HG03135 (cell line): ENCODE measurements around the gene TOMM70.

Experiments
- ATAC-seq: cut with Tn5 transposase; IDR thresholded peaks from one replicate; pipeline ENCODE4 v1.9.1; 2021; ENCODE audit warnings: mild to moderate bottlenecking, moderate library complexity; ENCODE audit not compliant: unreplicated experiment

The TOMM70 gene

DNA sequence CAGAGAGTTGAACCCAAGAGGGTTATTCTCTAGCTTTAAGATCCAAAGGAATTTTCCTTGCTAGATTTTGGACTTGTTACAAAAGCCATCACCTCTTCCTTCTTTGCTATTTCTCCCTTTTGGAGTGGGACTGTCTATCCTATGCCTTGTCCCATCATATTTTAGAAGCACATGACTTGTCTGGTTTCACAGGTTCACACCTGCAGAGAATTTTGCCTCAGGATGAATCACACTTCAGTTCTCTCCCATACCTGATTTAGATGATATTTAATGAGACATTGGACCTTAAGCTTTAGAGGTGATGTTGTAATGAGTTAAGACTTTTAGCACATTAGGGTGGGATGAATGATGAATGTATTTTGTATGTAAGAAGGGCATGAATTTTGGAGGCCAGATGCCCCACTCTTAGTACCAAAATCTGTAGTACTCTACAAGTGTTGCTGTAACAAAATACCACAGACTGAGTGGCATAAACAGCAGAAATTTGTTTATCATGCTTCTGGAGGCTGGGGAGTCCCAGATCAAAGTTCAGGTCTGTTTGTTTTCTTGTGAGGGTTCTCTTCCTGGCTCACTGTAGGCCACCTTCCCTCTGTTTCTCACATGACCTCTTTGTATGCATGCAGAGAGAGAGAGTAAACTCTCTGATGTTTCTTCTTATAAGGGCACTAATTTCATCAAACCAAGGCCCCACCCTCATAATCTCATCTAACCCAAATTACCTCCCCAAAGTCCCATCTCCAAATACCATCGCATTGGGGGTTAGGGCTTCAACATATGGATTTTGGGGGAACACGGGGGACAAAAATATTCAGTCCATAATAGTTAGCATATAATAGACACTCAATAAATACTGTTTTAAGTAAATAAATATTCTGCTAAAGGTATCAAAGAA, 10.4 kb upstream of the TOMM70 start:
- ATAC-seq, result no peak

GRCh38 chr3:100407977-100408532, 7.2 kb upstream of the TOMM70 start:
- ATAC-seq, result no peak

DNA sequence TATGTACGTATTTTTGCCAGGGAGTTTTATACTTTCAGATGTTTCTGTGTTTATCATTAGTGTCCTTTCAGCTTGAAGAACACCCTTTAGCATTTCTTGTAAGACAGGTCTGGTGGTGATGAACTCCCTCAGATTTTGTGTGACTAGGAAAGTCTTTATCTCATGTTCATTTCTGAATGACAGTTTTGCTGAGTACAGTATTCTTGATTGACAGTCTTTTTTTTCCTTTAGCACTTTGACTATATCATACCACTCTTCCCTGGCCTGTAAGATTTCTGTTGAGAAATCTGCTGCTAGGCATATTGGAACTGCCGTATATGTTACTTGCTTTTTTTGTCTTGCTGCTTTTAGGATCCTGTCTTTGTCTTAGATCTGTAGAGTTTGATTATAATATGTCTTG, 6.3 kb upstream of the TOMM70 start:
- ATAC-seq, result no peak

DNA sequence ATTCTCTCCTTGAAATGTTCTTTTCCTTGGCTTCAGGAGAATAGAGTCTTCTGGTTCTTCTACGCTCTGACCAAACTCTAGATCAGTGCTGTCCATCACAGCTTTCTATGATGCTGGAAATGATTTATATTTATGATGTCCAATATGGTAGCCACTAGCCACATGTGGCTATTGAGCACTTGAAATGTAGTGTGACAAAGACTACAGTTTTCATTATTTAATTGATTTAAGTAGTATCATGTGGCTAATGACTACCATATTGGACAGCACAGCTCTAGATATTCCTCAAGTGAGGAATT, 3.3 kb upstream of the TOMM70 start:
- no peak for ATAC-seq

GRCh38 chr3:100403362-100404249, 2.7 kb upstream of the TOMM70 start:
- no peak for ATAC-seq

GRCh38 chr3:100402891-100403290, 2.0 kb upstream of the TOMM70 start:
- no peak for ATAC-seq

DNA sequence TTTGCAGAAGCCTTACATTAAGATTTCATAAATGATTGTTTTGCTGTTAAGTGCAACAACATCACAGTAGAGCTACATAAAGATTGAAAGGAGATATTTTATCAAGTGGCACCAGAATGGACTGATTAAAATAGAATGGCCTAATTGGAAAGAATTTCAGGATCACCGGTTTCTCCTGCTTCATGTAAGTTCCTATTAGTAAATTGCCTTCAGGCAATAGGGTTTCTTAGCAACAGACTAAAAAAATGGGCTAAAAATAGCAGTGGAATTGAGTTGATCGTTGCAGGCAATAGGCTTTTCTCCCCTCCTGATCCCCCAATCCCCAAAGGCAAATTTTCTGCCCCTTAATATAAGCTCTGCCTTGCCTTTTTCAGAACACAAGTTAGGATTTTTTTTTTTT, 1.4 kb upstream of the TOMM70 start:
- no peak for ATAC-seq

GRCh38 chr3:100401674-100402041, 769 bp upstream of the TOMM70 start:
- ATAC-seq, result peak; percentile 15

DNA sequence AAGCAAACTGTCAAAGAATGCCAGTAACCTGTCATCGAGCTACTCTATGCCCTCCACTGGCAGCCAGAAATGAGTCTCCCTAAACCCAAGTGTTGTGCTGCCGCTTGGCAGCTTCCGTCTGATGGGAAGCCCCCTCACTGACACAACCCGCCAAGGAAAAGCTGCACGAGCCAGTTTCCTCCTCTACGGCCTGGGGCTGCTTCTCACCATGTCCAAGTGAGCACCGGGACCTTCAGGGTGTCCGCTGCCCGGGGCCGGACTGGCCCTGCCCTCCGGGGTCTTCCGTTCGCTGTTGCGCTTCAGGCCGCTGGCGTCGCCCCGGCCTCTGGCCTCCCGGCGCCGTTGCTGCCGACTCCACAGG, 490 bp downstream of the TOMM70 start:
- ATAC-seq, result peak; percentile 25

DNA sequence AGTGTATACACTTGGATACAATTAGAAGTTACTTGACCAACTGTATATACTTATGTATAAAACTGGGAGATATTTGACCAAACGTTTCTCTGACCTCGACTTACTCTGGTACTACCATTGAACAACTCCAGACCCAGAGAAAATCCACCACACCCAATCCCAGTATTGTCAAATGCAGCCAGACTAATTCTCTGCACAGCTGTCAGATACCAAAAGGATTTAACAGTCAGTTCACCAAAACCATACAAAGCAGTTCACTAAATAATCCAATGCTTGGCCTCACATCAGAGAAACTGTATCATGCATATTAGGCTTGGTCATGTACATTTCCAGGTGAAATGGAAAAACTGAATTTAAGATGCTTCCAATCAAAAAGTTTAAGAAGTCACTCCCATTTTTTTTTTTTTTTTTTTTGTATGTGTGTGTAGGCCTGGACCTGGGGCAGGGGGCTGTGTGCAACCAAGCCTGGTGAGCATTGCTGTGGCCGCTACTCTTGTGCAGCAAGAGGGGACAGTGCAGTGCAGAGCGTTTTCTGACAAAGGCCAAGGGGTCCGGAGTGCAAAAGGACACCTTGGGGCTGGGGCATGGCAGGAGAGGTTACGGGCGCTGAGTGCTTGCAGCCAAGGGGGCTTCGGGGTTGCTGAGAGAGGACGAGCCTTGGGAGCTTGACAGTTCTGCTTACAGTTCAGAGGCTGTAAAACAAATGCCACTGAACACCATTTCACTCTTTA, 1.4 kb downstream of the TOMM70 start:
- no peak for ATAC-seq

- ATAC-seq, result no peak
Observed at GRCh38 chr3:100396967-100397366, 3.9 kb downstream of the TOMM70 start.

- ATAC-seq, result no peak
Observed at GRCh38 chr3:100395679-100396431, 5.0 kb downstream of the TOMM70 start.

GRCh38 chr3:100389025-100389424, 11.9 kb downstream of the TOMM70 start:
- no peak for ATAC-seq

DNA sequence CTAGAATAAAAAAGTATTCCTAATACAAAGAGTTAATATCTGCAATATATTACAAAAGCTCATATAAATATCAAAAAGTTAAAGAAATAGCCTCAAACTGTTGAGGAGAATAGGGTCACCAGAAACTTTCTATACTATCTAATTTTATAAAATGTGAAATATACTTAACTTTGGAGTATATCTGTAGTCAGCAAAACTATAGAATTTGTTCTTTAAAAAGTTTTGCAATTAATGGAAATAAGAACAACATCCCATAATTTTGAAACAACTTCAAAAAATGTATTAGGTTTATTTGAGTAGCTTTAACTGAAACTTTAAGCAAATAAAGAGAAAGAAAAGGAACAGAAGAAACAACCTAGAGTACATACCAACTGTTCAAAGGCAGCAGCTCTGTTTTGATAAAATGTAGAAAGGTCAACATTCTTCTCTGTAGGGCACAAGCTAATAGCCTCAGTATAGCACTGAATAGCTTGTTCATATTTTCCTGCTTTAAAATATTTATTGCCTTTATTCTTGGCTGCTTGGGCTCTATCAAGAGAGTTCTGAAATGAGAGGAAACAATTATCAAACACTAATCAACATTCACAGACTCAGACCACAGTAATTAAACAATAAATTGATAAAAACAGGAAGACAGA, 14.3 kb downstream of the TOMM70 start:
- no peak for ATAC-seq

GRCh38 chr3:100384733-100385525, 16.0 kb downstream of the TOMM70 start:
- no peak for ATAC-seq

DNA sequence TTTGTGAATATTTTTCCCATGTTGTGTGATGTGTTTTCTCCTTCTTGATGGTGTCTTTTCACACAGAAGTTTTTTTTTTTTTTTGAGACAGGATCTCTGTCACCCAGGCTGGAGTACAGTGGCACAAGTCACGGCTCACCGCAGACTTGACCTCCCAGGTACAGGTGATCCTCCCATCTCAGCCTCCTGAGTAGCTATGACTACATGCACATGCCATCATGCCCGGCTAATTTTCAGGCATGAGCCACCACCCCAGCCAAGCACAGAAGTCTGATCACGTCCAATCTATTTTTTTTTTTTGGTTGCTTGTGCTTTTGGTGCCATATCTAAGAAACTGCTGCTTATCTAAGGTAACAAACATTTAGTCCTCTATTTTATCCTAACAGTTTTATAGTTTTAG, 24.6 kb downstream of the TOMM70 start:
- no peak for ATAC-seq

- no peak for ATAC-seq
Observed at GRCh38 chr3:100374521-100374920, 26.4 kb downstream of the TOMM70 start.

GRCh38 chr3:100370756-100371155, 30.1 kb downstream of the TOMM70 start:
- no peak for ATAC-seq

- no peak for ATAC-seq
Observed at GRCh38 chr3:100368441-100368840, 32.4 kb downstream of the TOMM70 start.
